Astrocyte (in vitro differentiated cells and primary cell): ENCODE results near the gene CDKAL1. TPM values are rescaled to one million over a fixed set of nuclear protein-coding genes. Genes with fewer than 3 reads are reported as not detected.

Source experiments
- DNase-seq: peaks from one replicate; pipeline ENCODE4 v3.0.0-alpha.2; 2010; ENCODE audit warnings: low read depth
- FAIRE-seq: peaks from 2 replicates; lab custom pipeline; 2011; peaks lifted over from hg19 to GRCh38; lab: Jason Lieb, UNC
- H2AFZ ChIP-seq: 2 replicates; pipeline ENCODE4 v1.6.0; 2012; ENCODE audit warnings: low read depth, low read length, inconsistent platforms
- H3K27ac ChIP-seq: 2 replicates; pipeline ENCODE4 v1.5.1; 2011; ENCODE audit warnings: low read depth, low read length, inconsistent platforms
- H3K27me3 ChIP-seq: 2 replicates; pipeline ENCODE4 v1.6.0; 2011; ENCODE audit warnings: low read length, inconsistent platforms; ENCODE audit not compliant: insufficient read depth
- H3K36me3 ChIP-seq: 2 replicates; pipeline ENCODE4 v1.5.1; 2011; ENCODE audit warnings: low read length, inconsistent platforms; ENCODE audit not compliant: insufficient read depth
- H3K4me1 ChIP-seq: 2 replicates; pipeline ENCODE4 v1.5.1; 2011; ENCODE audit warnings: low read length, inconsistent platforms; ENCODE audit not compliant: insufficient read depth
- H3K4me2 ChIP-seq: 2 replicates; pipeline ENCODE4 v1.6.0; 2012; ENCODE audit warnings: low read length, inconsistent platforms
- H3K4me3 ChIP-seq: 2 replicates; pipeline ENCODE4 v1.5.1; 2011; ENCODE audit warnings: low read depth, mild to moderate bottlenecking, low read length, inconsistent platforms; ENCODE audit not compliant: insufficient read depth
- H3K79me2 ChIP-seq: 2 replicates; pipeline ENCODE4 v1.6.0; 2012; ENCODE audit warnings: mild to moderate bottlenecking, low read length, inconsistent platforms; ENCODE audit not compliant: insufficient read depth
- H3K9ac ChIP-seq: 2 replicates; pipeline ENCODE4 v1.6.0; 2012; ENCODE audit warnings: mild to moderate bottlenecking, low read length, inconsistent platforms
- H3K9me3 ChIP-seq: 2 replicates; pipeline ENCODE4 v1.5.1; 2012; ENCODE audit warnings: low read depth, mild to moderate bottlenecking, low read length, inconsistent platforms; ENCODE audit not compliant: insufficient read depth
- H4K20me1 ChIP-seq: 2 replicates; pipeline ENCODE4 v1.6.0; 2012; ENCODE audit warnings: low read length, inconsistent platforms; ENCODE audit not compliant: insufficient read depth
- H3K27ac Mint-ChIP-seq: one replicate; pipeline ENCODE4 v1.8.0; 2021; ENCODE audit warnings: mild to moderate bottlenecking, mixed read lengths; ENCODE audit not compliant: unreplicated experiment
- H3K27me3 Mint-ChIP-seq: one replicate; pipeline ENCODE4 v1.8.0; 2021; ENCODE audit warnings: low read depth, mixed read lengths; ENCODE audit not compliant: unreplicated experiment
- H3K36me3 Mint-ChIP-seq: one replicate; pipeline ENCODE4 v1.8.0; 2021; ENCODE audit warnings: low read depth, mixed read lengths; ENCODE audit not compliant: unreplicated experiment
- H3K4me1 Mint-ChIP-seq: one replicate; pipeline ENCODE4 v1.8.0; 2021; ENCODE audit warnings: low read depth, mixed read lengths; ENCODE audit not compliant: unreplicated experiment
- H3K4me3 Mint-ChIP-seq: one replicate; pipeline ENCODE4 v1.8.0; 2021; ENCODE audit warnings: mild to moderate bottlenecking, moderate library complexity, mixed read lengths; ENCODE audit not compliant: unreplicated experiment
- H3K9me3 Mint-ChIP-seq: one replicate; pipeline ENCODE4 v1.8.0; 2021; ENCODE audit warnings: mild to moderate bottlenecking, mixed read lengths; ENCODE audit not compliant: unreplicated experiment
- CTCF ChIP-seq: IDR thresholded peaks from 2 replicates; pipeline ENCODE4 v1.5.1; 2011; ENCODE audit warnings: low read depth, mild to moderate bottlenecking, inconsistent platforms, low read length, moderate library complexity; ENCODE audit not compliant: insufficient read depth
- EZH2 ChIP-seq: IDR thresholded peaks from 2 replicates; pipeline ENCODE4 v1.6.1; 2012; ENCODE audit warnings: mild to moderate bottlenecking, low read length, inconsistent platforms; ENCODE audit not compliant: insufficient read depth
- total RNA-seq: library from RNA; stranded (reverse); gene quantifications from 2 replicates; pipeline ENCODE4 v1.2.1, GENCODE V29; 2021

Gene CDKAL1
- total RNA-seq, 1 donor from 2014 or later, result 13.7 TPM

- no peak overlapping the region for H3K4me2 ChIP-seq
- Mint-ChIP-seq H3K27ac (no peak overlapping the region), H3K9me3 (no peaks in the 10 kb centered on the region), H3K4me3 (no peak overlapping the region), H3K36me3 (no peaks in the 10 kb centered on the region), H3K4me1 (no peaks in the 10 kb centered on the region), H3K27me3 (no peaks in the 10 kb centered on the region)
- no peaks in the 10 kb centered on the region for H4K20me1 ChIP-seq
- no peaks in the 10 kb centered on the region for H3K36me3 ChIP-seq
- DNase-seq (no peak), FAIRE-seq (no peak)
- H3K4me1 ChIP-seq, result no peaks in the 10 kb centered on the region
- no peak overlapping the region for H2AFZ ChIP-seq
- H3K4me3 ChIP-seq, result no peak overlapping the region
- TF ChIP-seq CTCF, result no peak
- no peak for TF ChIP-seq EZH2
- no peak overlapping the region for H3K9ac ChIP-seq
- no peaks in the 10 kb centered on the region for H3K27me3 ChIP-seq
- no peaks in the 10 kb centered on the region for H3K9me3 ChIP-seq
- no peak overlapping the region for H3K27ac ChIP-seq
- H3K79me2 ChIP-seq, result no peaks in the 10 kb centered on the region
These were observed 89.5 kb downstream of the CDKAL1 start for GRCh38 chr6:20623761-20624160.

- TF ChIP-seq EZH2, result no peak
- no peak for TF ChIP-seq CTCF
- no peak overlapping the region for H2AFZ ChIP-seq
- H3K9me3 Mint-ChIP-seq, result no peaks in the 10 kb centered on the region
- H3K9me3 ChIP-seq, result no peaks in the 10 kb centered on the region
- FAIRE-seq, result no peak
- H3K4me3 ChIP-seq, result no peak overlapping the region
- no peaks in the 10 kb centered on the region for H4K20me1 ChIP-seq
- DNase-seq, result no peak
- no peaks in the 10 kb centered on the region for H3K27me3 ChIP-seq
- no peak overlapping the region for H3K4me2 ChIP-seq
- H3K36me3 Mint-ChIP-seq, result peaks cover 2% of the 10 kb centered on the region
- H3K27ac ChIP-seq, result no peak overlapping the region
- H3K36me3 ChIP-seq, result no peaks in the 10 kb centered on the region
- no peak overlapping the region for H3K9ac ChIP-seq
- no peak overlapping the region for H3K4me3 Mint-ChIP-seq
- no peaks in the 10 kb centered on the region for H3K4me1 Mint-ChIP-seq
- H3K4me1 ChIP-seq, result no peaks in the 10 kb centered on the region
- H3K27ac Mint-ChIP-seq, result no peak overlapping the region
- H3K27me3 Mint-ChIP-seq, result no peaks in the 10 kb centered on the region
- H3K79me2 ChIP-seq, result no peaks in the 10 kb centered on the region
These were observed 91.9 kb downstream of the CDKAL1 start for GRCh38 chr6:20626165-20626564.

GRCh38 chr6:20629509-20629908 lies 95.3 kb downstream of the CDKAL1 start:
- Histone ChIP-seq H3K27ac (no peak overlapping the region), H4K20me1 (no peaks in the 10 kb centered on the region), H3K36me3 (no peaks in the 10 kb centered on the region), H3K4me3 (no peak overlapping the region), H3K27me3 (no peaks in the 10 kb centered on the region), H2AFZ (no peak overlapping the region), H3K4me2 (no peak overlapping the region), H3K79me2 (no peaks in the 10 kb centered on the region), H3K4me1 (no peaks in the 10 kb centered on the region), H3K9me3 (no peaks in the 10 kb centered on the region), H3K9ac (no peak overlapping the region)
- FAIRE-seq (no peak), DNase-seq (no peak)
- TF ChIP-seq EZH2 (no peak), CTCF (no peak)
- H3K27ac Mint-ChIP-seq, result no peak overlapping the region
- H3K4me1 Mint-ChIP-seq, result no peaks in the 10 kb centered on the region
- no peaks in the 10 kb centered on the region for H3K27me3 Mint-ChIP-seq
- H3K9me3 Mint-ChIP-seq, result no peaks in the 10 kb centered on the region
- peaks cover 6% of the 10 kb centered on the region for H3K36me3 Mint-ChIP-seq
- no peak overlapping the region for H3K4me3 Mint-ChIP-seq
